Keratinocyte (primary cell): ENCODE results near the gene RUVBL2. TPM values are rescaled to one million over a fixed set of nuclear protein-coding genes. Genes with fewer than 3 reads are reported as not detected.

Experiments used
- DNase-seq: peaks from one replicate; pipeline ENCODE4 v3.0.0-alpha.2; 2011; ENCODE audit warnings: low read depth, missing footprints, low spot score
- FAIRE-seq: peaks from 2 replicates; lab custom pipeline; 2011; peaks lifted over from hg19 to GRCh38; lab: Jason Lieb, UNC
- H2AFZ ChIP-seq: 2 replicates; pipeline ENCODE4 v1.6.0; 2012; ENCODE audit warnings: low read length, control low read depth, inconsistent platforms; ENCODE audit not compliant: control insufficient read depth
- H3K27ac ChIP-seq: 2 replicates; pipeline ENCODE4 v1.5.1; 2011; ENCODE audit warnings: low read length; ENCODE audit not compliant: control insufficient read depth, insufficient read depth
- H3K27me3 ChIP-seq: 3 replicates; pipeline ENCODE4 v1.6.0; 2011; ENCODE audit warnings: low read length; ENCODE audit not compliant: control insufficient read depth, insufficient read depth; ENCODE audit errors: extremely low read depth
- H3K36me3 ChIP-seq, 2 experiments: 2 replicates in 1 of 2; 3 replicates in 1 of 2; pipeline ENCODE4 v1.5.1; 2011; ENCODE audit warnings: low read length in 2 of 2, mild to moderate bottlenecking in 1 of 2; ENCODE audit not compliant: control insufficient read depth in 2 of 2, insufficient read depth in 2 of 2; ENCODE audit errors: extremely low read depth in 1 of 2
- H3K4me1 ChIP-seq: 3 replicates; pipeline ENCODE4 v1.5.1; 2011; ENCODE audit warnings: low read length; ENCODE audit not compliant: control insufficient read depth, insufficient read depth; ENCODE audit errors: extremely low read depth
- H3K4me2 ChIP-seq: 3 replicates; pipeline ENCODE4 v1.6.0; 2011; ENCODE audit warnings: low read depth, low read length; ENCODE audit not compliant: control insufficient read depth, insufficient read depth; ENCODE audit errors: extremely low read depth
- H3K4me3 ChIP-seq, 3 experiments: fragments of 200-600 bp in 1 of 3; sonication (generic) in 1 of 3; 2 replicates in 2 of 3; 3 replicates in 1 of 3; pipeline ENCODE4 v1.5.1; 2011 to 2016; ENCODE audit warnings: low read length in 3 of 3, mild to moderate bottlenecking in 3 of 3, control low read depth in 2 of 3, inconsistent platforms in 1 of 3, low read depth in 1 of 3, mixed read lengths in 1 of 3, mixed run types in 1 of 3, moderate library complexity in 1 of 3; ENCODE audit not compliant: control insufficient read depth in 2 of 3, insufficient read depth in 2 of 3; ENCODE audit errors: extremely low read depth in 1 of 3
- H3K79me2 ChIP-seq: 2 replicates; pipeline ENCODE4 v1.6.0; 2012; ENCODE audit warnings: low read length; ENCODE audit not compliant: control insufficient read depth, insufficient read depth
- H3K9ac ChIP-seq: 3 replicates; pipeline ENCODE4 v1.6.0; 2011; ENCODE audit warnings: low read length; ENCODE audit not compliant: control insufficient read depth, insufficient read depth; ENCODE audit errors: extremely low read depth
- H3K9me1 ChIP-seq: 3 replicates; pipeline ENCODE4 v1.6.0; 2011; ENCODE audit warnings: low read length; ENCODE audit not compliant: control insufficient read depth, insufficient read depth; ENCODE audit errors: extremely low read depth
- H3K9me3 ChIP-seq: 2 replicates; pipeline ENCODE4 v1.5.1; 2012; ENCODE audit warnings: low read depth, low read length; ENCODE audit not compliant: control insufficient read depth
- H4K20me1 ChIP-seq: 3 replicates; pipeline ENCODE4 v1.6.0; 2011; ENCODE audit warnings: low read length; ENCODE audit not compliant: control insufficient read depth, insufficient read depth; ENCODE audit errors: extremely low read depth
- CTCF ChIP-seq, 3 experiments: IDR thresholded peaks in 1 of 3; conservative IDR thresholded peaks in 1 of 3; optimal IDR thresholded peaks in 1 of 3; 2 replicates in 2 of 3; 3 replicates in 1 of 3; pipeline versions ENCODE3 to v1.5.1; 2011; ENCODE audit warnings: low read length in 3 of 3, mild to moderate bottlenecking in 3 of 3, moderate library complexity in 2 of 3, control low read depth in 1 of 3, inconsistent platforms in 1 of 3; ENCODE audit not compliant: insufficient read depth in 2 of 3; ENCODE audit errors: extremely low read depth in 1 of 3
- EZH2 ChIP-seq: IDR thresholded peaks from one replicate; pipeline ENCODE4 v1.6.1; 2012; ENCODE audit warnings: inconsistent platforms, mild to moderate bottlenecking, low read length, moderate library complexity
- dilution Hi-C: fragments of 300-500 bp; cut with MboI; formaldehyde crosslinking; loops from one replicate; pipeline ENCODE4 v1.7.0; 2020; ENCODE audit warnings: low sequenced_read_pairs; ENCODE audit not compliant: extremely low pct_ligation_motif_present
- polyA plus RNA-seq, 5 experiments: library from polyadenylated mRNA; depleted of rRNA in 3 of 5; stranded (reverse) in 3 of 5; stranded (forward) in 1 of 5; unstranded in 1 of 5; fragments of >200 nt; gene quantifications; 1 replicate in 1 of 5; 2 replicates in 3 of 5; 3 replicates in 1 of 5; pipeline versions ENCODE4 v1.2.1 to v1.2.3, GENCODE V29; 2011 to 2012; ENCODE audit warnings: missing spikeins in 2 of 5, low read depth in 1 of 5, low replicate concordance in 1 of 5

RUVBL2 gene
- polyA plus RNA-seq, 1 donor (not counting 4 experiments of a cell fraction or from before 2014, with no cell fraction given): 126 TPM

- no peak overlapping the region for H3K9ac ChIP-seq
- peaks cover 16% of the 10 kb centered on the region for H3K4me1 ChIP-seq
- dilution Hi-C loops: no loop called here
- H3K9me3 ChIP-seq: no peaks in the 10 kb centered on the region
- no peak overlapping the region for H3K4me3 ChIP-seq
- FAIRE-seq (no peak), DNase-seq (no peak)
- H3K27ac ChIP-seq: no peak overlapping the region
- no peak overlapping the region for H3K4me2 ChIP-seq
- TF ChIP-seq EZH2 (no peak), CTCF (optimal IDR thresholded peaks at IDR 0.05 in 1 of 3, IDR thresholded peaks at IDR 0.05 in 1 of 3, conservative IDR thresholded peaks at IDR 0.05 in 1 of 3; ENCODE audit: extremely low read depth in 1 of 3, insufficient read depth in 2 of 3, low read length in 3 of 3) (no peak)
- H2AFZ ChIP-seq: no peak overlapping the region
- no peaks in the 10 kb centered on the region for H3K9me1 ChIP-seq
- H3K27me3 ChIP-seq: no peaks in the 10 kb centered on the region
- H3K79me2 ChIP-seq: peaks cover 3% of the 10 kb centered on the region
- H4K20me1 ChIP-seq: no peaks in the 10 kb centered on the region
- H3K36me3 ChIP-seq: peaks cover 39 to 41% of the 10 kb centered on the region in 2 experiments
These were observed 11.4 kb upstream of the RUVBL2 start for GRCh38 chr19:48982280-48982679.

GRCh38 chr19:48985711-48986110 is 8.0 kb upstream of the RUVBL2 start:
- H3K9me3 ChIP-seq: no peaks in the 10 kb centered on the region
- H3K4me2 ChIP-seq: no peak overlapping the region
- H3K27me3 ChIP-seq: no peaks in the 10 kb centered on the region
- H3K9me1 ChIP-seq: no peaks in the 10 kb centered on the region
- peaks cover 54 to 55% of the 10 kb centered on the region in 2 experiments for H3K36me3 ChIP-seq
- dilution Hi-C loops: no loop called here
- no peaks in the 10 kb centered on the region for H3K4me1 ChIP-seq
- no peak overlapping the region for H3K9ac ChIP-seq
- H3K79me2 ChIP-seq: peaks cover 16% of the 10 kb centered on the region
- no peak for FAIRE-seq
- no peaks in the 10 kb centered on the region for H4K20me1 ChIP-seq
- no peak overlapping the region for H2AFZ ChIP-seq
- no peak overlapping the region for H3K4me3 ChIP-seq
- no peak for TF ChIP-seq EZH2
- no peak for TF ChIP-seq CTCF (optimal IDR thresholded peaks at IDR 0.05 in 1 of 3, IDR thresholded peaks at IDR 0.05 in 1 of 3, conservative IDR thresholded peaks at IDR 0.05 in 1 of 3; ENCODE audit: extremely low read depth in 1 of 3, insufficient read depth in 2 of 3, low read length in 3 of 3)
- no peak for DNase-seq
- no peak overlapping the region for H3K27ac ChIP-seq
